Stimulated activated CD4-positive, alpha-beta T cell treated with anti-CD3 and anti-CD28 coated beads, TNF-alpha, amount 100 ng/mL, for 48 hours (primary cell): ENCODE data around the gene TCOF1.
"Not testable (repeated sequence)": the region's sequence is repeated elsewhere in the genome, so short reads cannot be mapped to it uniquely, and the experiment has no call there.

Experiments
- DNase-seq, 3 donors: peaks; one replicate each; pipeline ENCODE4 v3.0.0-alpha.2; 2020; ENCODE audit warnings: low read depth in 3 of 3

Gene TCOF1

DNA sequence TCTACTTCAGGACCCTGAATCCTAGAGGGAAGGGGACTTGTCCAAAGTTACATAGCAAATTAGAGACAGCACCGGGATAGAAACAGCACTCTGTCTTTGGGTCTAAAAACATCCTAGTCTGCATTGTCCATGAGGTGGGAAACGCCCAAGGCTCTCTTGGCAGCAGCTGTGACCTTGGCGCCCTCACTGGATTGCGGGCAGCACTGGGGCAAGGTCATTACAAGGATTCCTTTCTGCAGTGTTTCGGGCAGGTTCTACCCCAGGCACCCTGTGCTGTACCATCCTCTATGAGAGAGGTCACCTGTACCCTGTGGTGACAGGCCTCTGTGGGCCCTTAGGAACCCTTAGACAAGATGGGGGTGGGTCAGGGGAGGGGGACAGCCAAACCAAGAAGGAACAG is 46.6 kb downstream of the TCOF1 start:
- no peak for DNase-seq

DNA sequence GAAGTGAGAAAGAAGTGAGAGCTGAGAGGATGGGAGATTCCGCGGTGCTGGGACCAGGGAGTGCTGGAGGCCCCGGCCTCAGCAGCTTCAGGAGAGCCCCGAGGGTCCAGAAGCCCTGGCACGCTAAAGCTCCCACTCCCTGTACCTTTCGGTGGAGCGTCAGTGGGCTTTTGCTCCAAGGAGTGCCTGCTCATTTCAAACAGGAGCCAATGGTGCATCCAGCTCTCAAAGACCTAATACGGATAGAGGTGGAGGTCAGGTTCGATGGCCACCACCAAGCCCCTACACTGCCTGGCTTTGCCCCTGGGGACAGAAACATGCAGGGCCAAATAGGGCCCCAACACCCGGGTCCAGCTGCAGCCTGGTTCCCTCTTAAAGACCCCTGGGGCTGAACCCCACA is 47.0 kb downstream of the TCOF1 start:
- DNase-seq = no peak

DNA sequence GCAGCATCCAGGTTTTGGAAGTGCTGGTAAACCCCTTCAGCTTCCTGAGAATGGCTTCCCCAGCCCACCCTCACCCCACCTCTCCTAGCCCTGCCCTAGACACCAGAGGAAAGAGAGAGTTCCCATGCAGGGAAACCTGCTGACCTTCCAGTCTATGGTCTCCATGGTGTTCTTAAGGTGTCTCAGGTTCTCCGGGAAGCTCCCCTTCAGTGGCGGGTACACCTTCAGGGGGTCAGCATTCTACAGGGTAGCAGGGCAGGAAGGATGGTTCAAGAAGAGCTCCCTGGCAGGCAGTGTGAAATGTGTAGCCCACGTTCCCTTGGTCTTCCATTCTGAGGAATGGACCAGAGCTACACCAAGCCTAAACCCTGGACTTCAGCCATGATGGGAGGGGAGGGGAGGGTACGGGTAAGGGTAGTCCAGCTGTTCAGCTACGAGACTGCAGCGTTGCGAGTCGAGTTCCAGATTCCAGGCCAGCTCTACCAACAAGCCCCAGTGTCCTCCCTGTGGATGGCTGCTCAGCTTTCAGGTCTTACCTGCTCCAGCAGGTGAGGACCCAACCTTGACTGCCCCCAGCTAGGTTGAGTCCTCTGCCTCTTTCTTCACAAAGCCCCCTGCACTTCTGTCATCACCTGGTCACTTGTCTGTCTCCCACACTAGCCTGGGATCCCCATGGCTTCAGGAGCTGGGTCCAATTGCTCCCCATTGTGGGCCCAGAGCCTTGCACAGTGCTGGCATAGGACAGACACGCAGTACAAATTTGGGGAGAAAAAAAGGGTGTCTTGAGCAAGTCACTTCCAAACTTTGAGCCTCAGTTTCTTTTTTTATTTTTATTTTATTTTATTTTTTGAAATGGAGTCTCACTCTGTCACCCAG is 47.7 kb downstream of the TCOF1 start:
- no peak for DNase-seq

DNA sequence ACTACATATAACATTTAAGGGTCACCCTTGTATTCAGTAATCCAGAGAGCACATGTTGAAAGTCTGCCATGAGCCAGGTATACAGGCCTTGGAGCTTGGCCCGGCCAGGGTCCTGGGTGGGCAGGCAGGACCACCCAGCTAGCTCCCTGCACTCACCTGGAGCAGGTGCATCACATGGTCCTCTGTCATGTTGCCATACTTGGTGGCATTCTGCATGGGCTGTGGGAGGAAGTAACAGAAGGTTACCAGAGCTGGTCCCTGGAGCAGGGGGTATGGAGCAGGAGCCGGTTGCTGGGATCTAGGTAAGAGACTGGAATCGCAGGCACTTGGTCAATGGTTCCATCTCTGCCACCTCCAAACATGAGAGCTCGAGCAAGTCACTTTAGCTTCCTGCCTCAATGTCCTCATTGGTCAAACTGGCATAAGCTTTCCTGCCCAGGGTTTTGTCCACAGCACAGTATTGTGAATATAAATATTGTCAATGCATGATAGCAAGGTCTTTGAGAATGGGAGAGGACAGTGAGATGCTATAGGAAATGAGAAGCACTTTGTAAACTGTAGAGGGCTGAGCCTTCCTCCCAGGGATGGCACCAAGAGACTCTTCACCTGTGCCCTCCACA is 48.7 kb downstream of the TCOF1 start:
- DNase-seq = no peak

DNA sequence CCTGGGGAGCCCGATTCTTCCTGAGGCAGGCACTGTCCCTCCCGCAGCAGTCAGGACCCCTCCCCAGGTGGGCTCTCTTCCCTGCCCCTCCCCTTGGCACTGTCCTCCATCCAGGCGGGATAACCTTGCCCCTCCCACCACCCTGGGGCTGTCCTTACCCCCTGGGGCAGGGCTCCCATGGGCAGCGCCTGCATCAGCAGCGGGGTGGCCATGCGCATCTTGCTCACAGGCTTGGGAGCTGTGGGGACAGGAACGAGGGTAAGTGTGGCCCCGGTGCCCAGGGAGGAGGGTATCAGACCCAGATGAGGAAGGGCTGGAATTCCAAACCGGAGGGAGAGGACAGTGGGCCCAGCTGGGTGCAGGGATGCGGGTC is 49.2 kb downstream of the TCOF1 start:
- DNase-seq = no peak

DNA sequence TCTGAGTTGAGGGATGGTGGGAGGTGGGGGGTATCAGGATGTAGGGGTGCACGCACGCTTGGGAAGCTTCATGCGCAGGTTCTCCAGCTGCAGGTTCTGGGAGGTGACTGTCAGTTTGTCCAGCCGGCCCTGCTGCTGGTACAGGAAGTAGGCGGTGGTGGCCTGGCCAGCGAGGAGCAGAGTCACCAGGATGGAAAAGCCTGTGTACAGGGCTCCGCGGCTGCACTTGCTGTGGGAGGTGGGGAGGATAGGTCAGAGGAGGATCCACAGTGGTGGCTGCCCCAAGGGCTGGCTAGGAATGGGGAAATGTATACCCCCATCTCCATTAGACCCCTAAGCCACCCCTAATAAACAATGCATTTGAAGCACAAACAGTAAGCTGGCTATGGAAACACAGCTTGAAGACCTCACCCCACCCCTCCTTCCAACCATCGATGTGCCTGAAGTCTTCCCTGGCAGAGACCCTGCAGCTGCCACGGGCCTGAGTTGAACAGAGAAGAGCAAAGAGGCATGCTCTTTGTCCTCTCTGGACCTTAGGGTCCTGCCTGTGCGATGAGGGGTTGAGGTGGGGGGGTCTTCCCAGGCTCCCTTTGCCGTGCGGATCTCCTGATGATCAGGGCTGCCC is 49.7 kb downstream of the TCOF1 start:
- DNase-seq = no peak

DNA sequence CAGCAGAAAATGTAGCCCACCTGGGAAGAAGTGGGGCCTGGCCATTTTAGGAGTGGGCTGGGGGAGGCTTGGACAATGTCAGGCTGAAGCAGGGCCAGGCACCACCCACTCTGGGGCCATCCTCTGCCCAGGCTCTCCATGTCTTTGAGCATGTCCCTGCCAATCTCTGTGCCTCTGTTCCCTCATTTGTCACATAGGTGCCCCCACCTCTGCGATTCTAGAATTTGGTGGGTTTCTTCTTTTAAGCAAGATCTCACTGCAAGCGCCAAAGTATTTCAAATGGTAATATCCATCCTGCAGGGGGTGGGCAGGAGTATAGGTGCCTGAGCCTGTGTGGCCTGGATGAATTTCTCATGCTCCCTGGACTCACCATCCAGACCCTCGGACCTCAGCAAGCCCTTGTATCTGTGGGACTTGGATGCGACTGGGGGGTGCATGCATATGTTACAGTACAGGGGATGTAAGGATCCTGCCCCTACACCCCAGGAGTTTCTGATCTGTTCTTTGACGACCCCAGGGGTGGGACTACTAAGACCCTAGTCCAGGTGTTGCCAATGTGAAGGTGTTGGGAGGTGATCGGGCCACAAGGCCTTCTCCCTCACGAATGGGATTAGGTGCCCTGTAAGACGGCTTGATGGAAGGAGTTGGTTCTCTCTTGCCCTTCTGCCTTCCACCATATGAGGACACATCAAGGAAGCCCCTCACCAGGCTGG is 50.9 kb downstream of the TCOF1 start:
- DNase-seq = no peak

DNA sequence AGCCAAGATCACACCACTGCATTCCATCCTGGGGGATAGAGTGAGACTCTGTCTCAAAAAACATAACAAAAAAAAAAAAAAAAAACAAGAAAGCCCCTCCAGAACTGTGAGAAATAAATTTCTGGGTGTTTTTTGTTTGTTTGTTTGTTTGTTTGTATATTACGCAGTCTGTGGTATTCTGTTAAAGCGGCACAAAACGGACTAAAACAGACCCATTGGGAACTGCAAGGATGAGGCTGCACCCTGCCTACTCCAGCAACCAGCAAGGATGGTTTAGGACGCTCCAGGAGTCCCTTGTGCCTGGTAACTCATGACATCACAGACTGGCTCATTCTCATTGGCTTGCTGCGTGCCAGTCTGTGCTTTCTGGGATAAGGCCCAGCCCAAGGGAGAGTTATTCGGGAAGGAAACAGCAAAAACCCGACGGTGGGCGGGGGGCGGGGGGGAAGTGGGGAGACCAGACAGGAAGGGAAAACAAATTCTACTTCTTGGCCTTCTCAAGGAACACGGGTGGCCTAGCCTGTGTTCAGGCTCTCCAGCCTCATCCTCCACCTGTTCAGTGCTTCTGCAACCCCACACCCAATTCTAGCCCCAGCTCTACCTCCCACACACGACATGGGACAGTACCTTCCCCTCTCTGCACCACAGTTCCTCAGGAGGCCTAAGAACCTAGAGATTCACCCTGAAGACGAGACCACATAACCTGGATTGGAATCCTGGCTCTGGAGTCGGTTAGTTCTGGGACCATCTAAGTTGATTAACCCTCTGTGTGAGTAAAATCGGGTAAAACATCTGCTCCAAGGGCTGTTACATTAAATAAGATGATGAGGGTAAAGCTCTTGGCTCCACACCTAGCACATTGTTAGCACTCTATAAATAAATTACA is 52.4 kb downstream of the TCOF1 start:
- DNase-seq = peak in 2 of 3 donors; percentile 25 to 29

DNA sequence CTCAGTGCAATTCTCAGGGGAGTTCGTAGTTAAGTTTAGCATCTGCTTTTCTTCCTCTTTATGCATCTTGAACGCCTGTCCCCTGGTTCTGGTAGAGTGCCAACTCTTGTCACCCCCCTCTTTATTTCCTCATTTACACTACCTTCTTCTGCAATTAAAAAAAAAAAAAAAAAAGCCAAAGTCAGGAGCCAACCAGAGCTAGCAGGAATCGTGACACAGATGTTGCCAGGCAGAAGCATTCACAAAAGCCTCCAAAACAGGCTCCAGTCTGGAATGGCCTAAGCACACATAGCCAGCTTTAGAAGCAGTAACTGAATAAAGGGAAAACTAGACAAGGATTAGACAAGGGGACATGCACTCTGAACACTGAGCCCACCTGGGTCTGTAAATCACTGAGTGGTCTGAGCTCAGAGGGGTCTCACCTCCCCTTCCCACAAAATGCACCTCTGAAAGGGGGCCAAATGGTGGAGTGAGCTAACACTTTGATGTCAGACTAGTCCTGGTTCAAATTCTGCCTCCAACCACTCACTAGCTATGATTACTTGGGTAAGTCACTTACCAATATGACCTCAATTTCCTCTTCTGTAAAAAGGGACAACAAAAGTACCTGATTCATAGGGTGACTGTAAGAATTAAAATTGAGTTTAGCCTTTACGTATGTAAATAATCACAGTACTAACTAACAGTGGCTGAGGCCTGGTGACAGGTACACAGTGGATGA is 53.2 kb downstream of the TCOF1 start:
- DNase-seq = no peak

DNA sequence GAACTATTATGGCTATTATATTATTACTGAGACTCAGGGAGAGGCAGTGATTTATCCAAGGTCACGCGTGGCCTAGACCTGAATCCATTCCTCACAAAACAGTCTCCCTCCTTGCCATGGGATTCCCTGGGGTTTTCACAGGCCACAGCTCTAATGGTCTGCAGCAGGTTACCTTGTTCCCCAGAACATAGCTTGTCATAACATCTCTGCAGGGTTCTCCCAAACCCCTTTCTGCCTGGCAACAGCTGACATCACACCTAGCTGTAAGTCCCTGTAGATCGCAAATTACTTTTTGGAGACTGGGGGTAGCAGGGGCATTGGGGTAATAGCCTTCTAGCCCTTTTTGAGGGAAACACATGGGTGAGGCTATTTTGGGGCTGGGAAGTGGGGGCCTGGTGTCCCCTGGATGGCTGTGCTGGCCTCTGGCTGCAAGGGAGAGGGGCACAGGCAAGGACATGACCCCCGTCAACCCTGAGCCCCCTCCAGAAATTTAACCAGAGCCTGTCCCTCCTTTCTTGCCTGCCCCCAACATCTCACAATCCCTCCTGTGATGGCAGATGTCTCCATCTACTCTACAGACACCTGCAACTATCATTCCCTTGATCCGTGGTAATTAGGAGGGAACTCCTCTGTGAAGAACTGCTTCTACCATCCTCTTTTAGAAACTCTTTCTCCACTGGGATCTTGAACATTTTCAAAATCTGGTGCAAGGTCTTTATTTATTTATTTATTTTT is 53.9 kb downstream of the TCOF1 start:
- DNase-seq = peak; percentile 20 to 64 (median 45)

DNA sequence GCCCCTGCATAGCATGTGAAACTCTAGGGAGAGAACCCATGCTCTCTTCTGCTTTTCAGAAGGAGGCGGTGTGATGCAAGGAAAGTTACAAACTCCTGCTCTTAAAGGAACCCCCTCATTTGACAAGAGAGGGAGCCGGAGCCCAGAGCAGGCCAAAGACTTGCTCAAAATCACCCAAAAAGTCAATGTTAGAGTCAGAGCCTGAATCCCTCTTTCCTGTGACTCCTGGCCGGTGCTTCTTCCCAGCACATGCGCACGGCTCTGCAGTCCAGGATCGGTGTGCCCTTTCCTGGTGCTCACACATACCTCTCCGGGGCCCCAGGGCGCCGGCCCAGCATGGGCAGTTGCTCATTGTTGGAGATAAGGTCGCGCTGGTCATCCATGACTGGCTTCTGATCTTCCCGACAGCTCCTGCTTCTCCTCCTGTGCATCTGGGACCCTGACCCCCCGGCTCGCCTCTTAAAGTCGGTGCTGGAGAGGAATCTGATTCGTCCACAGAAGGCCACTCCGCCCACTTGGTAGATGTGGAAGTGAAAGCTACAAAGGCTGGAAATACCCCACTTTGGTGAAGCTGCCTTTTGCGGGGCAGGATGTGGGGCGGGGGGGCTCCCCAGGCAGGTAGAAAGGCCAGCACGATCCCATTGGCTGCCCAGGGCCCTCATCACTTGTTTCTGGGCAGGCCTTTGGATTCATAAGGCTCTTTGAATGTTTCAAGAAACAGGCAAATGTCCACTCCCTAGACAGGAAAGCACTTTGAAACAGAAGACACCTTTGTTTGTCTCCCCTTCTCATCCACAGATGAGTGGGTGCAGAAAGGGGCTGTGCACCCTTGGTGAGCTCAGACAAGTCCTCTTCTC is 55.0 kb downstream of the TCOF1 start, which contains the start of gene CD74:
Gene CD74 (minus strand): TSS at position 592 of the 857 bp plus-strand sequence. CDS start 161 bp downstream, at position 431.
- peak; percentile 79 to 89 (median 87) for DNase-seq

DNA sequence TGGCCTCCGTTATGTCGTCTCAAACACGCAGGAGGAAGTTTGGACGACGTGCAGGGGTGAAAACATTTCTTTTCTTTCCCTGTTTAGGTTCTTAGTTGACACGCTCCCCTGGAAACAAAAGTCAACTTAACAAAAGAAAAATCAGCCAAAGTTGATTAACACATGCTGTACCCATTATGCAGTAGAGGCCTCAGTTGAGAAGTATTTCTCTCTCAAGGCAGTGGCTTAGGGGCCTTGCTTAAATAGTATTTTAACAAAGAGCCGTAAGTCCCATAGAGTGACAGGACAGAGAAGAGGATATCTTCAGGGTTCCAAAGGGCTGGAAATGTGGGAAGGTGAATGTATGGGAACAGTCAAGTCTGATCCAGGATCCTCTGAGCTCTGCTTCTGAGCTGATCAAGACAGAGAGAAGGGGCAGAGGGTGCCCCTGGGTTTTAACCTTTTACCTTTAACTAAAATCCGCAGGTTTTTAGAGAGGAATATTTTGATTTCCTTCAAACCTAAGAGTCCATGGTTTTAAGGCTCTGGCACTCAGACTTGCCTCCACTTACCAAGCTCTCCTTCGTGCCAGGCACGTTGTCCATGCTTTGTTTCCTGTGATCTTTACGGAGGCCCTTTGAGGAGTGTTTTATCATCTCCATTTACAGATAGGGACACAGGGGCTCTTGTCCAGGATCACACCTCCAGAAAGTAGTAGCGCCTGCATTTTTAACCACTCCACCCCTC is 55.8 kb downstream of the TCOF1 start:
- no peak for DNase-seq

DNA sequence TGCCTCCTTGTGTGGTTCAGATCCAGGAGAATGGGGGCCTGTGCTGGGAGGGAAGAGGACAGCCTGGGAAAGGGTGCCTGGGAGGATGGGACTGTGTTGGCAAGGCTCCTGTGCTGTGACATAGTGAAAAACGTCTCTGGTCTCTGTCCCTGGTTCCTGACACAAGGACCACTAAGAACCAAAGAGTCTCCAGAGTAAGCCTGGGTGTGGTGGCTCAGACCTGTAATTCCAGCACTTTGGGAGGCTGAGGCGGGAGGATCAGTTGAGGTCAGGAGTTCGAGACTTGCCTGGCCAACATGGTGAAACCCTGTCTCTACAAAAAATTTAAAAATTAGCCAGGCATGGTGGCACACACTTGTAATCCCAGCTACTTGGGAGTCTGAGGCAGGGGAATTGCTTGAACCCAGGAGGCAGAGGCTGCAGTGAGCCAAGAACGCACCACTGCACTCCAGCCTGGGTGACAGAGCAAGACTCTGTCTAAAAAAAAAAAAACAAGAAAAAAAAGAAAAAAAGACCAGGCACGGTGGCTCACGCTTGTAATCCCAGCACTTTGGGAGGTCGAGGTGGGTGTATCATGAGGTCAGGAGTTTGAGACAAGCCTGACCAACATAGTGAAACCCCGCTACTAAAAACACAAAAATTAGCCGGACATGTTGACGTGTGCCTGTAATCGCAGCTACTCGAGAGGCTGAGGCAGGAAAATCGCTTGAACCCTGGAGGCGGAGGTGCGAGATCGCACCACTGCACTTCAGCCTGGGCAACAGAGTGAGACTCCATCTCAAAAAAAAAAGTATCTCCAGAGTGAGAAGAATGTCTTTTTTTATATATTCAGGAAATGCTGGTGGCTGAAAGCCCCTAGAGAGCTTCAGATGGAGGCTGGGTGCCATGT is 56.6 kb downstream of the TCOF1 start:
- DNase-seq = not testable (repeated sequence)

DNA sequence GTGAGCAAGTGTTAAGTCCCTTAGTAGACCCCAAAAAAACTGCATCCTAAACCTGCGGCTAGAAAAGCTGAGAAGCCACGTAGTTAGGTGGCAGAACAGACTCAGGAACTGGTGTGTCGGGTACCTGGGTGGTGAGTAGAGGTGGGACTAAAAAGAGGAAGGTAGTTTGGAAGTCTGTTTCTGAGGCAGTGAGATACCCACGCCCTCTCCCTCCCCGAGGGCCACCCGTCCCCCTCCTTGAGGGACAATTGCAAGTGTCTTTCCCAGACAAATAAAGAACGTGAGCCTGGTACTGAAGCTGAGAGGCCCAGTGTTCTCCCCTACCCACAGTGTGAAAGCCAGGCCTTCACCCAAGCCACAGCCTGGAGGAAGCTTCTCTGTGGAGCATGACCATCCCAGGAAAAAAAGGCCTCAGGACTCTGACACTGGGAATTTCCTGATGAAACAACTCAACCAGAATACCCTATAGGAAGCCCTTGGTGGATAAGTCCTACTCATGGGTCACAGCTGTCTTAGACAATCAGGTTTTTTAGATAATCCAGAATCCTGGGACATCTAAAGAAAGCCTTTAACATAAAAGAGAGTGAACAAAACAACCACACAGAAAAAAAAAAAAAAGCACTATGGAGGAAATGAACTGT is 62.3 kb downstream of the TCOF1 start:
- DNase-seq = no peak

DNA sequence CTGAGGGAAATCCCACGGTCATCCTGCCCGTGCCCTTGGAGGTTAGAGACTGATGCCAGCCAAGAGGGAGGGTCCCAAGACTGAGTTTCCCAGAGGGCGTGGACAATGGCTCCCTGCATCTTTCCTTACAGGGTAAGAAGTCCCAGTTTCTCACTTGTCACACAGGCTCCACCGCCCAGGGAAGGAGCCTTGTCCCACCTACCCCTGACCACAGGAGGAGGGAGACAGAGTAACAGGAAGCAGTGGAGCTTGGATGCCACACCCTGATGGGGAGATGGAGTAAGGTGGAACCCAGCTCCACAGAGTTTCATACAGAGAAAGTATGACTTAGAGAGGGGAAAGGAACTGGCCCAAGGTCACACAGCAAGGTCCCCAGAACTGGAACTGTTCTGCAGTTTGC is 64.6 kb downstream of the TCOF1 start:
- DNase-seq = no peak

DNA sequence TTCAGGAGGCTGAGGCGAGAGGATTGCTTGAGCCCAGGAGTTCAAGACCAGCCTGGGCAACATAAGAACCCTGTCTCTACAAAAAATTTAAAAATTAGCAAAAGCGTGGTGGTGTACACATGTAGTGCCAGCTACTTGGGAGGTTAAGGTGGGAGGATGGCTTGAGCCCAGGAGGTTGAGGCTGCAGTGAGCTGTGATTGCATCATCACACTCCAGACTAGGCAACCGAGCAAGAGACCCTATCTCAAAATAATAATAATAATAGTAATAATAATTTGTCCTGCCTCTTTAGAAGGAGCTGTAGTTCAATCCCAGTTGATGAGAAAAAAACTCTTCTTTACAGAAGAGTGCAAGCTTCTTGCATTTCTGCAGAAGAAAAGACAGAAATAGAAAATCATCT is 65.3 kb downstream of the TCOF1 start:
- DNase-seq = no peak

DNA sequence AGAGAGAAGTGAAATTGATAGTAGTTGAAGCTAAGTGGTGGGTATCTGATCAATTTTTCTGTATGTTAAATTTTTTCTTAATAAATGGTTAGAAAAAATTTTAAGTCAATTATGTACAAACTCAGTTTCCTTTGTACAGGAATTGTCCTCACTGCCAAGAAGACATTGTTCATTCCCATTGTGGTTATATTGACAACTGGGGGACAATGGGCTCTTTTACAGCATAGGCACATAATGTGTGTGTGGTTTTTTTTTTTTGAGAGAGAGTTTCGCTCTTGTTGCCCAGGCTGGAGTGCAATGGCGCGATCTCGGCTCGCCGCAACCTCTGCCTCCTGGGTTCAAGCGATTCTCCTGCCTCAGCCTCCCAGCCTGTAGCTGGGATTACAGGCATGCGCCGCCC is 68.7 kb downstream of the TCOF1 start:
- DNase-seq = not testable (repeated sequence)
